Muscle layer of duodenum (tissue), 2 donors: ENCODE data around the gene MTHFD1.

Experiments used
- H3K27ac ChIP-seq: one replicate; pipeline ENCODE4 v1.7.0; 2013; ENCODE audit warnings: mild to moderate bottlenecking, low read length
- H3K27me3 ChIP-seq: one replicate; pipeline ENCODE4 v1.7.0; 2013; ENCODE audit warnings: low read depth, mild to moderate bottlenecking, control low read depth, low read length
- H3K36me3 ChIP-seq, 2 donors: one replicate each; pipeline ENCODE4 v1.7.0; 2013; ENCODE audit warnings: low read length in 2 of 2, control low read depth in 1 of 2, mild to moderate bottlenecking in 1 of 2; ENCODE audit not compliant: insufficient read depth in 2 of 2, control insufficient read depth in 1 of 2
- H3K4me1 ChIP-seq, 2 donors: one replicate each; pipeline ENCODE4 v1.7.0; 2013; ENCODE audit warnings: low read length in 2 of 2, mild to moderate bottlenecking in 2 of 2, control low read depth in 1 of 2, moderate library complexity in 1 of 2; ENCODE audit not compliant: insufficient read depth in 2 of 2, control insufficient read depth in 1 of 2
- H3K4me3 ChIP-seq, 2 donors: one replicate each; pipeline ENCODE4 v1.7.0; 2013; ENCODE audit warnings: low read length in 2 of 2, low read depth in 1 of 2, mild to moderate bottlenecking in 1 of 2
- H3K9me3 ChIP-seq, 2 donors: one replicate each; pipeline ENCODE4 v1.7.0; 2013; ENCODE audit warnings: low read length in 2 of 2, control low read depth in 1 of 2, mild to moderate bottlenecking in 1 of 2; ENCODE audit not compliant: control insufficient read depth in 1 of 2
- donor health status: healthy.

The MTHFD1 gene

GRCh38 chr14:64501411-64502171, 113.4 kb downstream of the MTHFD1 start:
- Histone ChIP-seq H3K4me1 (peaks cover 17 to 25% of the 10 kb centered on the region in 2 donors), H3K36me3 (peaks cover 0 to 8% of the 10 kb centered on the region in 2 donors), H3K27me3 (no peaks in the 10 kb centered on the region), H3K4me3 (peak overlapping the region; percentile 81 to 90), H3K27ac (peak overlapping the region; percentile 93), H3K9me3 (no peaks in the 10 kb centered on the region)

DNA sequence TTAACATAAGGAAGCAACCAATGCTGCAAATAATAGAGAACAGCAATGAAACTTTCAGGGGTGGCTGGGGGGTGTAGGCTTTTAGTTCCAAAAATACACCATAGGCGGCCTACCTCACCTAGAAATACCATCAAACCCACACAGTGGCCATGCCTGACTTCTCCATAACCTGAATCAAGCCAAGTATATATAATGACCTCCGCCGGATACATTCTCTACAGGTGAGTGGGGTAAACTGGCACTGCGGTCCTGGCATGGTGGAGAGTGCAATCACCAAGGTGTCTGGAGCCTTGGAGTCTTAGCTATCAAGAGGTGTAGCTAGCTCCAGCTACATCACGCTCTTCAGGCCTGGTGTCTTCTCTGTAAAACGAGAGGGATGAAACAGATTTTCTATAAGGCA, 114.3 kb downstream of the MTHFD1 start:
- H3K27me3 ChIP-seq: no peaks in the 10 kb centered on the region
- H3K4me3 ChIP-seq: peak overlapping the region; percentile 81 to 90
- H3K4me1 ChIP-seq: peaks cover 25 to 34% of the 10 kb centered on the region in 2 donors
- H3K36me3 ChIP-seq: peaks cover 0 to 8% of the 10 kb centered on the region in 2 donors
- H3K9me3 ChIP-seq: no peaks in the 10 kb centered on the region
- peak overlapping the region; percentile 93 for H3K27ac ChIP-seq

DNA sequence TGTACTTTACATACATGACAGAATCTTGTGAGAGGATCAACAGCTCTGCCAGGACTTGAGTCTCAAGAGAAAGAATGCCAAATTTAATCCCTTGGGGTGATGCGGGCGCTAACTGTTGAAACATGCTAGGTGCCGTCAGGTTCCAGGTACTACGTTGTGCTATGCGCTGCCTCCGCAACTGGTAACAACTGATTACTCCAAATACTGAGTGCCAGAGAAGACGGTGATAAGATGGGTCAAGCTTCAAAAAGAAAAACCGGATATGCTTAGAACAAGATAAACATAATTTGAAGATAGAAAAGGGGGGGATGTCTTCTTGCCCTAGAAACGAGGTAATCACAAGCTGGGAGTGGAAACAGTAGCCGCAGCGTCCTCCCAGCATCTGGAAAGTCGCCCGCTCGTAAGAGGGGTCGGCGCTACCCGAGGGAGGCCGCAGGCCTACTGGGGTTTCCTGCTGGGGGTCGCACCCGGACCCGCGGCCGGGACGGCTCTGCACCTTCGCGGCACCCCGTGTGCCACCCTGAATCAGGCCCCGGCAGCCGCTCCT, 114.8 kb downstream of the MTHFD1 start:
- Histone ChIP-seq H3K9me3 (no peaks in the 10 kb centered on the region), H3K4me1 (peaks cover 28 to 34% of the 10 kb centered on the region in 2 donors), H3K4me3 (peak overlapping the region; percentile 81 to 90), H3K27ac (peak overlapping the region; percentile 93), H3K27me3 (no peaks in the 10 kb centered on the region), H3K36me3 (peaks cover 0 to 8% of the 10 kb centered on the region in 2 donors)

- no peaks in the 10 kb centered on the region for H3K9me3 ChIP-seq
- peaks cover 28 to 34% of the 10 kb centered on the region in 2 donors for H3K4me1 ChIP-seq
- H3K27ac ChIP-seq: peak within 1 kb of the TSS; percentile 93
- peak within 1 kb of the TSS; percentile 90 to 97 for H3K4me3 ChIP-seq
- peaks cover 0 to 8% of the 10 kb centered on the region in 2 donors for H3K36me3 ChIP-seq
- H3K27me3 ChIP-seq: no peaks in the 10 kb centered on the region
Measured at GRCh38 chr14:64503434-64504309, 115.5 kb downstream of the MTHFD1 start, which contains the start of gene ZBTB25. TSS of gene ZBTB25 (minus strand) at chr14:64503838. CDS start at chr14:64490533, 13,305 bp downstream.

GRCh38 chr14:64504310-64504896, 116.2 kb downstream of the MTHFD1 start, which contains the start of gene ZBTB1:
TSS of gene ZBTB1 (plus strand) at chr14:64504770. CDS start at chr14:64521505, 16,735 bp downstream.
- Histone ChIP-seq H3K4me1 (peaks cover 28 to 34% of the 10 kb centered on the region in 2 donors), H3K27ac (peak within 1 kb of the TSS; percentile 93), H3K27me3 (no peaks in the 10 kb centered on the region), H3K9me3 (no peaks in the 10 kb centered on the region), H3K4me3 (peak within 1 kb of the TSS; percentile 90 to 97), H3K36me3 (peaks cover 0 to 8% of the 10 kb centered on the region in 2 donors)

DNA sequence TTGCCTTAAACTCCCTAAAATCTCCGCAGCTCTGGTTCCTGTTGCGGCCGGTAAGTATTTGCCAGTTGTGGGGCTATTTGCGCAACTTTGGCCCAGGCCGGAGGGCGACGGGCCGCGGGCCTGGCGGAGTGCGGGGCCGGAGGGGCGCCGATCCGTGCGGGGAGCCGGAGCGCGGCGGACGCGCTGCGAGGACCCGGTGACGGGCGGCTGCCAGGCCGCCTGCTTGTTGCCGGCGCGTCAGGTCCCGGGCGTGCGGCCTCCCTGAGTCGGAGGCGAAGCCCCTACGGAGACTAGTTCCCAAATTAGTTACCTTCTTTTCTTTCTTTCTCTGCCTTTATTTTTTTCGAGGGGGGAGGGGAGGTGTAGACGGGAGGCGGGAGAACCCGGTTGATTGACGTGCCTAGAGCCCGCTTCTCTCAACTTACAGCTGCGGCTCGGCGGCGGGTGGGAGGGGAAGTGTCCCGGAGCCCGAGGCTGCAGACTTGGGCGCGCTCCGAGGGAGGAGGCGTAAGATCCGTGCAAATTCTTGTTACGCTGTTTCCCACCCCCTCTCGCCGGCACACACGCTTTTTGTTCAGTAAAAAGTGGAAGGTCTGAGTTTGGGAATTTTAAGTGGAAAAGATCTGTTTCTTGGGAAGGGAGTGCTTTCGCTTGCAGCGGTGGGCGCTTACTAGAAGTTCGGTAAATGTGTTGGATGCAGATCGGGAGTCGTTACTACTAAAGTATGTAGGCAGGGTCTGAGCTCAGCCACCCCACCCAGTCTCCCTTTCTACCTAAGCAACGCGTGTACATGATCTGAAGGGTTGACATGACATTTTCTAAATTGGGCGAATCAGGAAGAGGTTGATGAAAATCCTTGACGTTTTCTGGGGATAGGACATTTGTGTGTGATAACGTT, 117.0 kb downstream of the MTHFD1 start:
- Histone ChIP-seq H3K9me3 (no peaks in the 10 kb centered on the region), H3K27me3 (no peaks in the 10 kb centered on the region), H3K36me3 (peaks cover 0 to 8% of the 10 kb centered on the region in 2 donors), H3K4me3 (peak overlapping the region; percentile 90 to 97), H3K4me1 (peaks cover 28 to 35% of the 10 kb centered on the region in 2 donors), H3K27ac (peak overlapping the region; percentile 93)

DNA sequence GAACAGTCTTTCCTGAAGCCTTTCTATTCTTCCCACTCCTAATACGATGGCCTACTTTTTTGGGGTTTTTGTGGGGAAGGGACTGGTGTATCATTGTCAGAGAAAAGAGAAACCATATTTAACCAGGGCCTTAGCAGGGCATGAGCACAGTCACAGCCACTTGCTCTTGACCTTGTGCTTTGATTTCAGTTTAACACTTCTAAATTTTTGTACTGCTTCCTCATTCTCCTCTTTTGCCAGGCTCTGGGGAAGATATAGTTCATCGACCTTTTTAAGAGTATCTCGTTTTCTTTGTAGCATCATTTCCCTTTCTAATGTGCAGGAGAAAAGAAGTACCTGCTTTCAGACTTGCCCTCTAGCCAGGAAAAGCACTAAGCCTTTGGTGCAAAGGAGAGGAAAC, 118.6 kb downstream of the MTHFD1 start:
- H3K27ac ChIP-seq: peak overlapping the region; percentile 50
- no peaks in the 10 kb centered on the region for H3K27me3 ChIP-seq
- peak overlapping the region; percentile 35 to 90 for H3K4me3 ChIP-seq
- H3K36me3 ChIP-seq: peaks cover 0 to 8% of the 10 kb centered on the region in 2 donors
- H3K4me1 ChIP-seq: peaks cover 31 to 42% of the 10 kb centered on the region in 2 donors
- H3K9me3 ChIP-seq: no peaks in the 10 kb centered on the region

DNA sequence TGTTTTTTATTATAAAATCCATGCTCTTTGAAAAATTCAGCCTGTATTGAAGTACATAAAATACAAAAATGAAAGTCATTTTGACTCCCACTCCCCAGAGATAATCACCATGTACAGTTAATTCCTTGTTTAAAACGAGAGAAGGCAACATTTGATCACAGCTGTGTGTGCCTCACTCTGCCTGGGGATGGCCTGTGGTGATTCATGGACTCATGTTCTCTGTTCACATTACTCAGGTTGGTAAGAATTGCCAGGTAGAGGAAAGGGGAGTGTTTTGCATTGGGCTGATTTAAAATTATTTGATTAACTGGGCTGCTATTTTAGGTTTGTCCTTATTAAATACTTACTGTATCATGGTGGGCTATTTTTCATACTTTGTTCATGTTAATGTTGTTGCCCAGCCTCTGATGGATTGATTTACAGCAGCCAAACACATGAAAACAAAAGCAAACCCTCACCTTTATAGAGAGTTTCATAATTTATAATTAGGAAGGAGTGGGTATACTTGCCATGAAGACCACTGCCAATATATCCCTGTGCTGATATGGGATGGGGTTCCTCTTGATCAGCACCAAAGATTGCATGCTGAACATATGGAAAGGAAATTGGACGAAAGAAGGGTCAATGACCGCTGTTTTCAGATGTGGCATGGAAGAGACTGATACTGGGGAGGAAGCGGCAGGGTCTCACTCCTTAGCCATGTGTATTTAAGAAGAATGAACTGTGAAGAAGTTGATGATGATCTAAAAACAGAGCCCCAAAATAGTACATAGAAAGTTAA, 119.4 kb downstream of the MTHFD1 start:
- Histone ChIP-seq H3K9me3 (no peaks in the 10 kb centered on the region), H3K27ac (peak overlapping the region; percentile 50), H3K27me3 (no peaks in the 10 kb centered on the region), H3K36me3 (peaks cover 0 to 8% of the 10 kb centered on the region in 2 donors), H3K4me3 (no peak overlapping the region), H3K4me1 (peaks cover 23 to 34% of the 10 kb centered on the region in 2 donors)

DNA sequence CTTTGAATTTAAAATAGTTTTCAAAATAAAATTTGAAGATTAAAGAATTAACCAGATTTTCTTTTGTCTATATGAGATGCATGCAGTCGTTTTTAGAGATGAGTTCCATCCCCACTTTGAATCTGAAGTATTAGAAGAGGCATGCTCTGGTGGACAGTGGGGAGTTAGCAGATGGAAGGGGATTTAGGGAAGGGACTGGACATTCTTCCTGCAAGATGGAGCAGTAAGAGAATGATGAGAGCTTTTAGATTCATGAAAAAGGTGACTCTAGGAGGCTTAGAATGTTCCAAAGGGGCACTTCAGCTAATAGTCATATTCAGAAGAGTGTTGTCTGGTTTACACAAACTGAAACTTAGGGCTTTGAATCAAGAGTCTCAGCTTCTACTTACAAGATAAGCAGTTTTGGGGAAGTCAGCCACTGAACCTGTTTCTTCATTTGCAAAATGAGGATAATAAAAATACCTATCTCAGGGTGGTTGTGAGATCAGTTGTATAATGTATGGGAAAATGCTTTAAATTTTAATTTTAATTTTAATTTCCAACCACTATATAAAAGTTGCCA, 120.1 kb downstream of the MTHFD1 start:
- Histone ChIP-seq H3K36me3 (peaks cover 0 to 8% of the 10 kb centered on the region in 2 donors), H3K27me3 (no peaks in the 10 kb centered on the region), H3K9me3 (no peaks in the 10 kb centered on the region), H3K4me3 (no peak overlapping the region), H3K27ac (no peak overlapping the region), H3K4me1 (peaks cover 23 to 30% of the 10 kb centered on the region in 2 donors)
